ENCODE data around the gene FASTKD1.
"Not testable (repeated sequence)": the region's sequence is repeated elsewhere in the genome, so short reads cannot be mapped to it uniquely, and the experiment has no call there.

Gene FASTKD1

GRCh38 chr2:169573160-169573973 is at the start of gene FASTKD1:
Gene FASTKD1 (minus strand): TSS chr2:169573865. CDS start chr2:169572029, 1,836 bp downstream.
- FAIRE-seq, result peak; percentile 98

DNA sequence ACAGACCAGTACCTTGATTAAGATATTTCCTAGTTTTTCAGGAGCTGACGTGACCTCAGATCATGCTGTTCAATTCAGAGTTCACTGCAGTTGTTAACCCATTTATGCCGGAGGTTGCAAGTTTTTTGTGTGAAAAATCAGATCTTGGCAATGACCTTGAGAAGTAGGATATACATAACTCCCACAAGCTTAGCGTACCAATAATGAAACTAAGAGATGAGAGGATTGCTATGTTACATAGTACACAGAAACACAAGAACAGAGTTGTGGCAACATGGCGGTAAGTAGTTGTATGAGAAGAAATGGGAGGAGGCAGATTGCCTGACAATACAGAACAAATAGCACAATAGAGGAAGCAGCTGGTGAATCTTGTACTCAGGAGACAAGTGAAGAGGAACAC is 49.6 kb upstream of the FASTKD1 start:
- no peak for FAIRE-seq

DNA sequence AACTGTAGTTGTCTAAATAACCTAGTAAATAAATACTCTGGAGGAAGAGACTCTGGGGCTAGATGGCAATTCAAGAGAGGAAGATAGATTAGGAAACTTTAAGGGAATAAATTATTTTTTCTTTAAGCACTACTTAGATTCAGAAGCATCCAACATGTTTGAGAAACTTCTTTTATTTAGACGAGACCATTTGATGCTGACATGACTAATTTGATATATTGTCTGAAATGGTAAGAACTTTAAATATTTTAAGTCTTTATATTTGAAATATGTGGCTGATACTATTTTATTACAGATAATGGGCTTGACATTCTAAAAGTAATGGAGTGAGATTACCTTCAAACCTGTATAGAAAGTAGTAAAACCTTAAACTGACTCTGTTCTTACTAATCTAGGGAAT is 46.8 kb upstream of the FASTKD1 start:
- FAIRE-seq, result no peak

- FAIRE-seq, result no peak
These were observed 46.3 kb upstream of the FASTKD1 start for GRCh38 chr2:169619946-169620345.

- FAIRE-seq, result not testable (repeated sequence)
These were observed 42.3 kb upstream of the FASTKD1 start for GRCh38 chr2:169615982-169616381.

DNA sequence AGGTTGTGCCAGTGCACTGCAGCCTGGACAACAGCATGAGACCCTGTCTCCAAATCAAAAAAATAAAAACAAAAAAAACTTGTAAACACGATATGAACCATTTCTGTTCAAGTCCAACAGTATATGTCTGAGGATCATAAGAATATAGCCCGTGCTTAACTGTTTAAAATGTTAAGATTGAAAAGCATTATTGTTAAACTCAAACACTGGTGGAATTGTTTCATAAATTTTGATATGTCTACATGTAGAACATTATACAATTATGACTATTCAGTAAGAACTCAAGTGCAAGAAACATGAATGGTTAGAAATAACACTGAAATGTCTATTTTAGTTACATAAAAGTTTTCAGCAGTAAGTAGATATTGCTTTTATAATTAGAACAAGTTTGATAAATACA is 40.2 kb upstream of the FASTKD1 start:
- peak; percentile 56 for FAIRE-seq

GRCh38 chr2:169609264-169609663 is 35.6 kb upstream of the FASTKD1 start:
- no peak for FAIRE-seq

DNA sequence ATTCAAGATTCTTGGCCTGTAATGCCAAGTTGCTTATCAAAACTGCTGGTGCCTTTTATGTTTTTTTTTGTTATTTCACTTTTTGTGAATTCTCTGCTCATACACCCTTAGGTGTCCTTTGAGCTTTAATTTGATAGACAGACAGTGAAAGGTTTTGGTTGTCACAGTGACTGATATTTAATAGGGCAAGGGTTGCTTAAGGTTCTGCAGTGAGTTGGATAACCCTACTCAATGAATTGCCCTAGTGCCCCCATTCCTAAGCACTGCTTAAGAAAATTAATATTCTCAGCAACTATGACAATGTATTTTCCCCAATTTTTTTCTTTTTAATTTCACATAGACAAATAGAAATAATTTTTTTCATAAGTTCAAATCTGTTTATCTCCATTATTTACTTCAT is 25.9 kb upstream of the FASTKD1 start:
- no peak for FAIRE-seq

DNA sequence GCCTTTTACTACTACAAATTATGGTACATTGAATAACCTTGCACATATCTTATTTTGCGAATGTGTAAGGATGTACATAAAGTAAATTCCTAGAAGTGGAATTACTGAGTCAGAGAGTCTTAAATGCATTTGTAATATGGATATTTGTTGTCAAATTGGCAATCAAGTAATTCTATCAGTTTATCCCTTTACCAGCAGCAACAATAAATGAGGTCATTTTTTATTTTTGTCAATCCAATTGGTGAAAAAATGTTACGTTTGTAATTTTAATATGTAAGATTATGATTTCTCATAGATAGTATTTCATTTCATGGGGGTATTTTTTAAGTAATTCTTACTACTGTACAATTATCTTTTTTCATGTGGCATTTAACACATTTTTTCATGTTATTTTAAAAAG is 25.3 kb upstream of the FASTKD1 start:
- no peak for FAIRE-seq

DNA sequence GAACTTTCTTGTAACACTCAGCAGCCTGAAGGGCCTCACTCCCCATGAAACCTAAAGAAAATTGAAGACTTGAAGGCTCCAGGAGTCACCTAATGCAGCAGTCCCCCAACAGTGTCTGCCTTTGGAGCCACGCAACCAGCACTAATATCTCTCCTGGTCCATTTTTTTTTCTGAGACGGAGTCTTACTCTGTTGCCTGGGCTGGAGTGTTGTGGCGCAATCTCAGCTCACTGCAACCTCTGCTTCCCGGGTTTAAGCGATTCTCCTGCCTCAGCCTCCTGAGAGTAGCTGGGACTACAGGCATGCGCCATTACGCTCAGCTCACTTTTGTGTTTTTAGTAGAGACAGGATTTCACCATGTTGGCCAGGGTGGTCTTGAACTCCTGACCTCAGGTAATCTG is 22.9 kb upstream of the FASTKD1 start:
- not testable (repeated sequence) for FAIRE-seq

DNA sequence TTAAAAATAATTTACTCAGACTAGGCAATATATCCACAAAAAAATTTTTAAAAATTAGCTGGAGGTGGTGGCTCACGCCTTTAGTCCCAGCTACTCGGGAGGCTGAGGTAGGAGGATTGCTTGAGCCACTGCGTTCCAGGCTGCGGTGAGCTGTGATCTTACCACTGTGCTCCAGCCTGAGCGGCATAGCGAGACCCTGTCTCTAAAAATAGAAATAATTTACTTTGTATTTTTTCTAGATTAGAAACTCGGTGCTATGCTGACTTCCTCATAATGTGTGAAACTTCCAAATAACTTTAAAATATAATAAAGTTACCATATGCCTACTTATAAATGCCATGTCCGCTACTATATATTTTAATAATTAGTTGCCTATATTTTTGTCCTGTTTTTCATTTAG is 17.1 kb upstream of the FASTKD1 start:
- FAIRE-seq, result no peak

DNA sequence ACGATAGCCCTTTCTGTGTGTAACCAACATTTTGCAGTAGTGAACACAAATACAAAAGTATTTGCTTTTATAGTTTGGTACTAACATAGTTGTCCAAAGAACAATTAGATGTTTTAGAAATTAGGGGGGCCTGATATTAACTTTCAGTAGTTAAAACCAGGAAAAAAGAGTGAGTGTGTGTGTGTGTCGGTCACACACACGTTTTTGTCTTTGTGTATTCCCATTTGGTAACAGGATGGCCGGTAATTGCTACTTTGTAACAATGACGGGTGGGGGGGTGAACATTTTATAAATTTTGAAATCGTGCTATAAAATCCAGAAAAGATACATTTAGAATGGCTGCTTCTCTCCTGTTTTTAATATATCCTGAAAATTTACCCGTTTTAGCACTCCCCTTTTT is 12.0 kb upstream of the FASTKD1 start:
- FAIRE-seq, result no peak

- FAIRE-seq, result peak; percentile 40
These were observed 10.6 kb upstream of the FASTKD1 start, which contains the start of gene PPIG for GRCh38 chr2:169584005-169584877. Gene PPIG (plus strand): TSS chr2:169584351. CDS start chr2:169604042, 19,691 bp downstream.

- FAIRE-seq, result no peak
These were observed 9.9 kb upstream of the FASTKD1 start for GRCh38 chr2:169583518-169583917.

DNA sequence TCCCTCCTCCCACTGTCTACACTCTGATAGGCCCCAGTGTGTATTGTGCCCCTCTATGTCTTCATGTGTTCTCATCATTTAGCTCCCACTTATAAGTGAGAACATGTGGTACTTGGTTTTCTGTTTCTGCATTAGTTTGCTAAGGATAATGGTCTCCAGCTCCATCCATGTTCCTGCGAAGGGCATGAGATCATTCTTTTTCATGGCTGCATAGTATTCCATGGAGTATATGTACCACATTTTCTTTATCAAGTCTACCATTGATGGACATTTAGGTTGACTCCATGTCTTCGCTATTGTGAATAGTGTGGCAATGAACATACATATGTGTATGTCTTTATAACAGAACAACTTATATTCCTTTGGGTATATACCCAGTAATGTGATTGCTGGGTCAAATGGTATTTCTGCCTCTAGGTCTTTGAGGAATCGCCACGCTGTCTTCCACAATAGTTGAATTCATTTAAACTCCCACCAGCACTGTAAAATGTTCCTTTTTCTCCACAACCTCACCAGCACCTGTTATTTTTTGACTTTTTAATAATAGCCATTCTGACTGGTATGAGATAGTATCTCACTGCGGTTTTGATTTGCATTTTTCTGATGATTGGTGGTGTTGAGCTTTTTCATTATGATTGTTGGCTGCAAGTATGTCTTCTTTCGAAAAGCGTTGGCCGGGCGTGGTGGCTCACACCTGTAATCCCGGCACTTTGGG is 9.0 kb upstream of the FASTKD1 start:
- not testable (repeated sequence) for FAIRE-seq

- FAIRE-seq, result no peak
These were observed 5.4 kb upstream of the FASTKD1 start for GRCh38 chr2:169579044-169579443.

DNA sequence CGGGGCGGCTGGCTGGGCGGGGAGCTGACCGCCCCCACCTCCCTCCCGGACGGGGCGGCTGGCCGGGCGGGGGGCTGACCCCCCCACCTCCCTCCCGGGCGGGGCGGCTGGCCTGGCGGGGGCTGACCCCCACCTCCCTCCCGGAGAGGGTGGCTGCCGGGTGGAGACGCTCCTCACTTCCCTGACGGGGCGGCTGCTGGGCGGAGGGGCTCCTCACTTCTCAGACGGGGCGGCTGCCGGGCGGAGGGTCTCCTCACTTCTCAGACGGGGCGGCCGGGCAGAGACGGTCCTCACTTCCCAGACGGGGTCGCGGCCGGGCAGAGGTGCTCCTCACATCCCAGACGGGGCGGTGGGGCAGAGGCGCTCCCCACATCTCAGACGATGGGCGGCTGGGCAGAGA is 1.6 kb upstream of the FASTKD1 start:
- not testable (repeated sequence) for FAIRE-seq

- FAIRE-seq, result not testable (repeated sequence)
These were observed 874 bp upstream of the FASTKD1 start for GRCh38 chr2:169574539-169574938.

GRCh38 chr2:169573974-169574299 is 272 bp upstream of the FASTKD1 start:
- no peak for FAIRE-seq

- peak; percentile 84 for FAIRE-seq
These were observed 875 bp downstream of the FASTKD1 start for GRCh38 chr2:169572821-169573159.

DNA sequence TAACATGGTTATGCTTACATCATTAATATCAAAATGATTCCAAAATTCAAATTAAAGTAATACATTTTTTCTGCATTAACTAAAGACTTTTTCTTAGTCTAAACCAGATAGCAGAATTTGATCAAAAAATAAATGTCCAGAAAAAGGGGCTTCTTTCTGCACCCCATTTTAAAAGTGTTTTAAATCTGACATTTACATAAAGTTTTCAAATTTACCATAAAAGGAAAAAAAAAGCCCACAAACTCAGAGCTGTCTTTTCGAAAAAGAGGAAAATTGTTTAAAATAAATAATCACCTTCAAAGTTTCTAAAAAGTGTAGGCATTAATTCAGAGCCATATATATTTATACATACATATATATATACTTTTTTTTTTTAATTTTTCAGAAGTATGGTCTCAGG is 1.5 kb downstream of the FASTKD1 start:
- no peak for FAIRE-seq

DNA sequence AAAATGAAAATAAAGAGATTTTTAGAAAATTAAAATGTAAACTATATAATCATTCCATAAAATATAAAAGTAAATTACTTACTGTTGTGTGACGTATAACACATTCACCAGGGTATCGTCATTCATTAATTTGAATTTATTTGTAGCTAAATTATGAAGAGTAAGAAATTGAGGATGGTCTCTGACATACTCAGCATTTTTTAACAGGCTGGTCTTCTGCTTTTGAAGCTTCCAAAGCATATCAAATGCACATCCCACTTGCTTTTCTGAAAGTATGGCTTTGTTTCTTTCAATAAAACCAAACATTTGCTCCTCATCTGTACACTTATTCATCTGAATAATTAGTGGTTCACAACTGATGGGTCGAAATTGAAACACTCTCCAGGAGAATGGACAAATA is 2.1 kb downstream of the FASTKD1 start:
- no peak for FAIRE-seq

- not testable (repeated sequence) for FAIRE-seq
These were observed 2.9 kb downstream of the FASTKD1 start for GRCh38 chr2:169570752-169571151.

Data from A204.1 (cell line).